GM04503 (cell line): ENCODE data around the gene NKAIN4.

Experiments
- DNase-seq: peaks from one replicate; pipeline ENCODE4 v3.0.0-alpha.2; 2012; ENCODE audit warnings: low read depth

NKAIN4 gene

DNA sequence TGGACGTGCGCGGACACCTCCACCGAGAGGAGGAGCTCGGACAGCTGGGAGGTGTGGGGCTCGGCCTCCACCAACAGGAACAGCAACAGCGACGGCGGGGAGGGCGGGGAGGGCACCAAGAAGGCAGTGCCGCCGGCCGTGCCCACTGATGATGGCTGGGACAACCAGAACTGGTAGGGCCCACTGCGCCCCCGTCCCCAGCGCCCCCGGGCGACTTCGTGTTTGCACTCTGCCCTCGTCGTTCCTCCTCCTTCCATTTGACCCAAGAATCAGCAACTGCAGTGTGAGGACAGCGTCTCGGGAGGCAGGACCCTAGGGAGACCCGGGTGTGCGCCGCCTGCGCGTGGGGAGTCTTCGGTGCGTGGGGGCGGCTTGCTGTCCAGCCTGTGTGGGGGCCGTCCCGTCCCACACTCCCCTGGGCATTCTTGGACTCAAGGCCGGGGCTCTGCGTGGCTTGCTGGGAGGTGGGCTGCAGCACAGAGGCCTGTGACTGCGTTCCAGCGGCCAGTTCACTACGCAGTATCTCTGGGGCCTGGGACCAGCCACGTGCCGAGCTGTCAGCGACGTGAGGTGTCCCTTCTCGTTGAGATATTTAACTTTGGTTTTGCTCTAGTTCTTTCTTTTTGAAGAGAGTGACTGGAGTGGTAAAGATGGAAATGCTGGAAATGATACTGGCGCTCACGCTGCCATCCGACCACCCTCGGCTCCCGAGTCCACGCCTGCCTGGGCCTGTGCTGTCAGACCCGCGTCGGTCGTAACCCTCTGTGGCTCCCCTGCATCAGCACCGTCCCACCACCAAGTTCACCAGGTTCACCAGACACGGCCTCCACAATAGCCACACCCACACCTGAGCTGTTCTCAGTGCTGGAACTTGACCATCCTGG lies 33.7 kb upstream of the NKAIN4 start:
- no peak for DNase-seq

DNA sequence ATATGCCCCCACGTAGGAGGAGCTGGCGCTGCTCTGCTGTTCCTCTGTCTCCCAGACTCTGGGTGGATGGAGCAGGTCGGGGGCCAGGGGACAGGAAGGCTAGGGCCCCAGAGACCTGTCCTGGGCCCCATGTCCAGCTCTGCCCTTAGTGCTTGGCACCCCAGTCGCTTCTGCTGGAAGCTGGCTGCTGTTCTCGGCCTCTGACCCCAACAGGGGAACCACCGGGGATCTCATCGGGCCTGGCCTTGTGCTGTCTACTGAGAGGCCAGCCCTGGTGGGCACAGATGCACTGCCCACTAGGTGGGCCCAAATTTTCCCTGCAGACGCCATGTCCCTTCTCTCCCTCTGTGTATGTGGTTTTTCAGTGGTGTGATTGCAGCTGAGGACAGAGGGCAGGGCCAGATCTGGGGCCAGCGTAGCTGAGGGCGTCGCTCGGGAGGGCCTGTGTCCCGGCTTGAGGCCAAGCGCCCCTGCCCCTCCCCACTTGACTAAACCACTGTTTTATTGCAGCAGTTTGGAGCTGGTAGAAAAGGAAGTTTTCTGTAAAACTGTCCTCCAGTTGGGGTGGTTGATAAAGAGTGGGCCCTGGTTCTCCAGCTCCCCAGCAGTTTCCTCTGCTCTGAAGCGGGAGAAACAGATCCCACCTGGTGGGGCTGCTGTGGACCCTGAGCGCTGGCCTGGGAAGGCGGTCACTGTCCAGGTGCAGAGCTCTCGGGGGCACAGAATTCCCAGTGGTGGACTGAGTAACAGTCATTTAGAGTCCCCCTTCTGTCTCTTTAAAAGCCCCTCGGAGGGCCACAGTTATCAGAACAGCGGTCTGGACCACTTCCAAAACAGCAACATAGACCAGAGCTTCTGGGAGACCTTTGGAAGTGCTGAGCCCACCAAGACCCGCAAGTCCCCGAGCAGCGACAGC lies 32.8 kb upstream of the NKAIN4 start:
- no peak for DNase-seq

DNA sequence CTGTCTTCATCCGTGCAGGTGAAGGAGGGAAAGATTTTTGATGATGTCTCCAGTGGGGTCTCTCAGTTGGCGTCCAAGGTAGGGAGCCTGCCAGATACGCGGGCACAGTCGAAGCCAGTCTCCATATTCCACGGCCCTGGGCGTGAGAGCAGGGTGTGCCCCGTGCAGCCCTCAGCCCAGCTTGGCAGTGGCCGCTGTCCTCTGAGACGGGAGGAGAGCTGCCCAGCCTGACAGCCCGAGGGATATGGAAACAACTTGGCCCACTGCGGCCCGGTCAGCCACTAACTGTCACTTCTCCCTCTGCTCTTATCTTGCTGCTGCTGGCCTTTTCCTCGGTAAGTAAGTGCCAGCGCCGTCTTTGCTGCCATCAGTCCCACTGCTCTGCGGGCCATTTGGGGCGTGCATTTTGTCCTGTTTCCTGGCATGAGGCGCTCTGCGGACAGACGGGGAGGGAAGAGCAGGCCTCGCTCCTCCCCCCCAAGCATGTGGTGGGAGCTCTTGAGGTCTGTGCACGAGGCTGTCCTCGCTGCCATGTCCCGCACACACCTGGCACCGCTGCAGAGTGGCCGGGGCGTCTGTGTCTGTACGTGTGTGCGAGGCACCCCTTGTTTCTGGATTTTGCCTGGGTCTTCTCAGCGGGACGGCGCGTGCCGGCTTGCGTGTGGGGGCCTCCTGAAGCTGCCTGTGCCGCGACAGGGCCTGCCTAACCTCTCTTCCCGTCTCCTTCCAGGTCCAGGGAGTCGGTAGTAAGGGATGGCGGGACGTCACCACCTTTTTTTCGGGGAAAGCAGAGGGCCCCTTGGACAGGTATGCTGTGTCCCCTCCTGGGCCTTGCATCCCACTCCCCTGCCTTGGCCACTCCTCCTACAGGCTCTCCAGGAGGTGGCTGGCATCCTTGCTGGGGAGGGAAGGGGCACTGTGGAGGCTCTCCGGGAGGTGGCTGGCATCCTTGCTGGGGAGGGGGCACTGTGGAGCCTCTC lies 31.7 kb upstream of the NKAIN4 start:
- no peak for DNase-seq

DNA sequence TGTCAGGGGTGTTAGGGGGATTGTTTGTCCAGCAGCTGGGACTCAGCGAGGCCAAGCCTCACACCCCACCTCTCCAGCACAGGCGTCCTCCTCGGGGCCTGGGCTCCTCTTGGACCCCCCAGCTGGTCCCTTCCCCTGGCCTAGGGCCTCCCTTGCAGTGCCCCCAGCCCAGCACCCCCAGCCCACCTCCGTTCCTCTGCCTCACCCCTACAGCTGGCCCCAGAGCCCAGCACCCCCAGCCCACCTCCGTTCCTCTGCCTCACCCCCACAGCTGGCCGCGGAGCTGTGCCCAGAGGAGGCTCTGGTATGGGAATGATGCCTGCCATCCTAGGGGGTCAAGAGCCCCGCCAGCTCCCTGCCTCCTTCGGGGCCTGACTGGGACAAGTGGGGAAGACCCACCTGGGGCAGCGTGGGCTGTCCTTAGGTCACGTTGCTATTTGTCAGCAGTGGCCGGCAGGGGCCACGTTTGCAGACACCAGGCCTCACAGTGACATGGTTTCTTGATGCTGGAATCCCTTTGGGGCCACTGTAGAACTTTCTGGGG lies 30.8 kb upstream of the NKAIN4 start:
- DNase-seq = no peak

DNA sequence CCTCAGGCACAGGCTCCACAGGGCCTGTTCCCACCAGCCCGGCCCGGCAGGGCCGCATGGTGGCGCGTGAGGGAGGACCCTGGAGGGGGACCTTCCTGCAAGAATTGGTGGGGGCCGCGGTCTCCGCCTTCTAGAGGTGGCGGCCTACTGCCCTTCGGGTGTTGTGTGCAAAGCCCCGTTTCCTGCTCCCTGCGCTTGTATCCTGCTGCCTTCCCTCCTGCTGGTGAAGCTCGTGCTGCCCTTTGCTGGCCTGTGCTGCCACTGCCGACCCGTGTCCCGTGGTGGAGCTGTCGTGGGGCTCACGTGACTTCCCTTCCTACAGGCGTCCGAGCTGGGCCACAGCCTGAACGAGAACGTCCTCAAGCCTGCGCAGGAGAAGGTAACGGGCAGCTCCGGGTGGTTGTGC lies 30.3 kb upstream of the NKAIN4 start:
- DNase-seq = no peak

DNA sequence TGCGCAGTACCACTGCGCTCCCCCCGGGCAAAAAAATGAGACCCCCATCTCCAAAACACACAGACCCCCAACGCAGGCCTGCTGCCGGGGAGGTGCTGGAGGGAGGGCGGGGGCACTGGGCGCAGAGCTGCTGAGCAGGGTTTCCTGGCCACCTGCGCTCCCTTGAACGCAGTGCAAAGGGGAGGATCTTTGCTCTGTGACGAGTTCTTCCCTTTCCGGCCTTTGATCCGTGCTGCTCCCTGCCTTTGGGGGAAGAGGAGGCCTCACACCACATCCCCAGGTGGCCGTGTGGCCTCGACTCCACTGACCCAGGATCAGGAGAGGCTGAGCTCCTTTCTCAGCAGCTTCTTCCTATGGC lies 29.8 kb upstream of the NKAIN4 start:
- no peak for DNase-seq

DNA sequence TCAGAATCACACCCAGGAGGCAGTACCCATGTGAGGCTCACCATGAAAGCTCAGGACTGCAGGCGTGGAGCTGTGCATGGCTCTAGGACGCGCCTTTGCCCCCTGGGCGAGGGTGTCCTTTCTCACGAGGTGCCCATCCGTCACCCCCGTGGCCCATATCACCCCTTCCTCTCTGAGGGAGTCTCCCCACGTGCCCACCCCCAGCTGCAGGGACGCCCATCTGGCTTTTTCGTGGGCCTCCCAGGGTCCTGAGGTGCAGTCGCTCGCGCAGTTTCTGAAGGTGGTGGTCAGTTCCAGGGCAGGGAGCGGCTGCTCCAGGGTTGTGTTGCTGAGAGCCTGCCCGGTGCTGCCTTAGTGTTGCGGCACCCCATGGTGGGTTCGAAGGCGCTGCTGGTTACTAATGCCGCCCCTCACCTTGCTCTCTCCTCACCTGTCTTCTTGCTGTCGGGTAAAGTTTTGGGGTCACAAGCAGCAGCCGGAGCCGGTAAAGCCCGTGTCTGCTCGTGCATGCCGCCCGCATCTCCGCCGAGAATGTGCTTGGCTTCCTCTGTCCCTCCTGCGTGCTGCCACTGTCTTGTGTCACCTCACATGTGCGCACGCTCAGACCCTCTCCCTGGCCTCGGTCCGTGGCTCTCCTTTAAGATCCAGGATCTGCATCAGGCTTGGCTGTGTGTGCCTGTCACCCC lies 29.3 kb upstream of the NKAIN4 start:
- DNase-seq = no peak

DNA sequence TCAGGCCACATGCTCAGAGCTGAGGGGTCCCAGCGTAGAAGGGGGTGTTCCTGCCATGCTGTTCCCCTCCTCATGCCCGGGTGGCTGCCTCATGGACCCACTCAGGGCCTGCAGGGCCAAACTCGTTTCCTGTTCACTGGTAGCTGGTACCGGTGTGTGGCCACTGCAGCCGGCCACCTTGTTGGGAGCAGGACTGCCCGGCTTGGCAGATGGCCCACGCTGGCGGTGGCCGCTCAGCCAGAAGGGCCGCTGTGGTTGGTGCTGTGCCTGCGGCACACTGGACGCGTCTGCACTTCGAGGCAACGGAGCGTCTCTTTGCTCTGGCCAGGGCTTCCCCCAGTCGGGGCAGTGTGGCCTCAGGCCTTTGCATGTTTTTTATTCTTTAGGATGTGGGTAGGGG lies 28.7 kb upstream of the NKAIN4 start:
- no peak for DNase-seq

DNA sequence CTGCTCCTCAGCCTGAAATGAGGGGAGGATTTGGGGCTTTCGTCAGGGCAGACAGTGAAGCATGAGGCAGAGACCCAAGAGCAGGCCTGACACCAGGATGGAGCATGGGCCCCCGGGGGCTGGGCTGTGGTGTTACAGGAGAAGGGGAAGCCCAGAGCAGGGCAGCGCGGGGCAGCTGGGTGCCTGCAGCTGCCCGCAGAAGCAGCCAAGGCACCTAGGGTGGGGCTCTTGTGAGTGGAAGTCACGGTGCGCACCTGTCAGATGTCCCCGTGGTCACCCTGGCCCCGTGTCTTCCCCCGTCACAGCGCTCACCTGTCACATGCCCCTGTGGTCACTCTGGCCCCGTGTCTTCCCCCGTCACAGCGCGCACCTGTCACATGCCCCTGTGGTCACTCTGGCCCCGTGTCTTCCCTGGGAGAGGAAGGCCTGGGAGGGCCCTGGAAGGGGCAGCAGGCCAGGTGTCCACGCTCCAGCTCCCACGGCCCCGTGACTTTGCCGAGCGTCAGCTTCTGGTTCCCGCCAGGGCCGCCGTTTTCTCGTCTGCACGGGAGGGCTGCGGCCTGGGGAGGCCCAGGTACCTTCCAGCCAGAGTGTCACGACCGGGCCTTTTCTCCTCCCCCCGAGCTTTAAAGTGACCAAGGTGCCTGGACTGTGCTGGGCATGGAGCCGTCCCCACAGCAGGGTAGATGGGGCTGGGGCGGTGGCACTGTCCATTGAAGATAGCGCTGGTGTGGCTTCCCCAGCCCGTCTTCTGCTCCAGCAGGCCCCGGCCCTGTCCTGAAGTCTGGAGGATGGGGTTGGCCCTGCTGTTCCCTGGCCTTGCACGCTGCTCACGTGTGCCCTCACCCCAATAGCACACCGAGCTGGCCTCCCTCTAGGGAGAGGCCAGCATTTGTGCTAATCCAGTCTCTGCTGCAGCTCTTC lies 27.7 kb upstream of the NKAIN4 start:
- DNase-seq = no peak

DNA sequence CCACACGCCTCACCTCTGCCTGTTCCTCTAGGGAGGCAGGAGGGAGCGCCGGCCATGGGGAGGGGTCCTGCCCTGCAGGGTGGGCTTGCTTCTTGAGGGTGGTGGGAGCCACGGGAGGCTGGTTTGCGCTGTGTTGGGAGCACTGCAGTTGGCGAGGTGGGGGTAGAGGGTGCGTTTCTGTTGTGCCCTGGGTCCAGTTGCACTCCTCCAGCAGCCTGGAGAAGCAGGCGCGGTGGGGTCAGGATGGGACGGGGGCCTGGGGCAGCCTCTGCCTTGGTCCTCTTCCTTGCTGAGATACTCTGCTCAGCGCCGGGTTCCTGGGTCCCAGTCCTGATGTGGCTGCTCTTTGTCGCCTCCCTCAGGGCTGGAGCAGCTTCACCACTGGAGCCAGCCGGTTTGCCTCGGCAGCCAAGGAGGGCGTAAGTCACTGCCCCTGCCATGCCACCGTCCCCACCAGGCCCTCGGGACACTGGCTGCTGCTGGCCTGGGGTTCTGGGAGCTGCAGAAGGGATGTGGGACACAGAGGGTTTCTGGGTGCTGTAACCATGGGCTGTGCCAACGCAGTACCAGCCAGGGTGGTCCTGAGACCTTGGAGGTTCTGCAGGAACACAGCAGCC lies 26.8 kb upstream of the NKAIN4 start:
- no peak for DNase-seq

DNA sequence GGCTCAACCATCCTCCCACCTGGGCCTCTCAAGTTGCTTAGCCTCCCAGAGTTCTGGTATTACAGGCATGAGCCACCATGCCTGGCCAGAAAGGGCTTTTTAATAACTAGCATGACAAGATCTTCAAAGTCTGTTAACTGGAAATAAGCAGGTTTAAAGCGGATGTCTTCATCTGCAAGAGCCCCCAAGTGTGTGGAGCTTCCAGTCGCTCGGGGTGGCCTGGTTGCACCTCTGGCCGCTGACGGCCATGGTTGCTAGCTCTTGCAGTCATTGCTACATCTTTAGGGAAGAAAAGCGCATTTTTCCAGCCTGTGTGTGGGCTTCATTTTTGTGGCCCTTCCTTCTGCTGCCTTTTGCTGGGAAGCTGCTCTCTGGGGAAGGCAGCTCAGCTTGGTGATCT lies 26.1 kb upstream of the NKAIN4 start:
- DNase-seq = no peak

DNA sequence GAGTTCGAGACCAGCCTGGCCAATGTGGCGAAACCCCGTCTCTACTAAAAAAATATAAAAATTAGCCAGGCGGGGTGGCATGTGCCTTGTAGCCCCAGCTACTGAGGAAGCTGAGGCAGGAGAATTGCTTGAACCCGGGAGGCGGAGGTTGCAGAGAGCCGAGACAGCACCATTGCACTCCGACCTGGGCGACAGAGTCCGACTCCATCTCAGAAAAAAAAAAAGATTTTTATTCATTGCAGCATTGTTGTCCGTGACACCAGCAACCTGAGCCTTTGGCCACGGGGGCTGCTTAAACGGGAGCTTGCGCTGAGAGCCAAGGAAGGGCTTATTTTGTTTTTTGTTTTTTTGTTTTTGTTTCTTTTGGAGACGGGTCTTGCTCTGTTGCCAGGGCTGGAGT lies 25.7 kb upstream of the NKAIN4 start:
- DNase-seq = no peak

DNA sequence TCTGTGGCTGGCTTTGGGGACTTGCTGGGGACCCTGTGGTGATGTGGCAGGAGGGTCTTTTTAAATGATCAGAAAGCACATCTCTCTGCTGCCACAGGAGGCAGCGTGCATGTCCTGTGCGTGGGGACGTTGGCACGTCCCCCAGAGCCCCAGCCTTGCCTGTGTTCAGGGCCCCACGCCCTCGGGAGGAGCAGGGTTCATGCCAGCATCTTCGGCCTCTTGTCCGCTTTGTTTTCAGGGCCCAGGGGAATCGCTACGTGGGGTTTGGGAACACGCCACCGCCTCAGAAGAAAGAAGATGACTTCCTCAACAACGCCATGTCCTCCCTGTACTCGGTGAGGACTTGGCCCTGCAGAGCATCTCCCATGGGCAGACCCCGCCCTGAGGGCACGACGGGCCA lies 24.4 kb upstream of the NKAIN4 start:
- no peak for DNase-seq

DNA sequence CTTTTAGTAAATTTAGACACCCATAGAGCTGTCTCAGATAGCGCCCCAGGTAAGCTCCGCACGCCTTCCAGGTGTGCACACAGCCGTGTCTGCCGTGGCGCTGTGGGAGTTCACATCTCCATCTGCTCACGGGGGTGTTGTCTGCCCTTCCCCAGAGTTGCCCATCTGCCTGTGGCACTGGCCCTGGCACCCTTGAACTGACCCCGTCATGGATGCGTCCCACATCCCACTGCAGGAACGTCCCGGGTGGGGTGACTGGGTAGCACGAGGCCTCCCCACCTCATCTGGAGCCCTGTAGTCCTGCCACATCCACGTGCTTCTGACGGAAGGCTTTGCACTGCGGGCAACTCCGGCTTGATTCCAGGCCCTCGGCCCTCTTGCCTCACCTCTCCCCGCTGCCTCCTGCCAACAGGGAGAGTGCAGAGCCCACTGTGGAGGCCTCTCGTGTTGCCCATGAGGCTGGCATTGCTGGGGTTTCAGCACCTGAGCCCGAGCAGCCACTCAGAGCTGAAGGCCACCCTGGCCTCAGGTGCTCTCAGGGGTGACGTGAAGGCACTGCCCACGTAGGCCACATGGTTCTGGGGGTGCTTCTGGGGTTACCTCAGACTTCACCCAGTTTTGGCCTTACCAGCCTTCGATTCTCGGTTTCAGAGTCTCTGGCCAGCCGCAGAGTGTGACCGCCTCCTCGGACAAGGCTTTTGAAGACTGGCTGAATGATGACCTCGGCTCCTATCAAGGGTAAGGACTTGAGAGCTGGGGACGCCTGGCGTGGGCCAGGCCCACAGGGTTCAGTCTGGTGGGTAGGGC lies 23.4 kb upstream of the NKAIN4 start:
- no peak for DNase-seq

DNA sequence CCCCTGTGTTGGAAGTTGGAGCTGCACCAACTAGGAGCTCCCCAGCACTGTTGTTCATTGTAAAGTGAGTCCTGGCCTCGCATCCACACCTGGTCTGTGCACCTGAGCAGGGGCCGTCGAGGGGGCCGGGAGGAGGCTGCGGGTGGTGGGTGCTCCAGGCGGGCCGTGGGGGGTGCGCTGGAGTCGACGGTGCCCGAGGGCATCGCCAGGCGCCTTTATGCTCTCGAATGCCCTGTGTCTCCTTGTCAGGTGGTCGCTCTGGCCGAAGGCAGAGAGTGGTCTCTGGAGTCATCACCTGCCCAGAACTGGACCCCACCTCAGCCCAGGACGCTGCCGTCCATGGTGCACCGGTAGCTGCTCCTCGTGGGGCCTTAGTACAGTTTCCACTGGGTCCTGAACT lies 22.7 kb upstream of the NKAIN4 start:
- no peak for DNase-seq

DNA sequence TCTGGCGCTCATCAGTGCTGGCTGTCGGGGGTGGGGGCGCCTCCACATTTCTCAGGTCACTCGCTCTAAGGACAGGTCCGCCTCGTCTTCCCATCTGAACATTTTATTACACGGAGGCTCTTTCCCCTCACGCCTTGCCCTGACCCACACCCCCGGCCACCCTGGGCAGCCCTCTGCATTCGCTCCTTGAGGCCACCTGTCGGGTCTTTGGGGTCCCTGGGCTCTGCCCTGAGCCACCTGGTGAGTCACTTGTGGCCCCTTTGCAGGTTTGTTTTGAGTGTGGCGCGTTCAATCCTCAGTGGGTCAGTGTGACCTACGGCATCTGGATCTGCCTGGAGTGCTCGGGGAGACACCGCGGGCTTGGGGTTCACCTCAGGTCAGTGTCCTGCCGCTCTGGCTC lies 21.6 kb upstream of the NKAIN4 start:
- no peak for DNase-seq

DNA sequence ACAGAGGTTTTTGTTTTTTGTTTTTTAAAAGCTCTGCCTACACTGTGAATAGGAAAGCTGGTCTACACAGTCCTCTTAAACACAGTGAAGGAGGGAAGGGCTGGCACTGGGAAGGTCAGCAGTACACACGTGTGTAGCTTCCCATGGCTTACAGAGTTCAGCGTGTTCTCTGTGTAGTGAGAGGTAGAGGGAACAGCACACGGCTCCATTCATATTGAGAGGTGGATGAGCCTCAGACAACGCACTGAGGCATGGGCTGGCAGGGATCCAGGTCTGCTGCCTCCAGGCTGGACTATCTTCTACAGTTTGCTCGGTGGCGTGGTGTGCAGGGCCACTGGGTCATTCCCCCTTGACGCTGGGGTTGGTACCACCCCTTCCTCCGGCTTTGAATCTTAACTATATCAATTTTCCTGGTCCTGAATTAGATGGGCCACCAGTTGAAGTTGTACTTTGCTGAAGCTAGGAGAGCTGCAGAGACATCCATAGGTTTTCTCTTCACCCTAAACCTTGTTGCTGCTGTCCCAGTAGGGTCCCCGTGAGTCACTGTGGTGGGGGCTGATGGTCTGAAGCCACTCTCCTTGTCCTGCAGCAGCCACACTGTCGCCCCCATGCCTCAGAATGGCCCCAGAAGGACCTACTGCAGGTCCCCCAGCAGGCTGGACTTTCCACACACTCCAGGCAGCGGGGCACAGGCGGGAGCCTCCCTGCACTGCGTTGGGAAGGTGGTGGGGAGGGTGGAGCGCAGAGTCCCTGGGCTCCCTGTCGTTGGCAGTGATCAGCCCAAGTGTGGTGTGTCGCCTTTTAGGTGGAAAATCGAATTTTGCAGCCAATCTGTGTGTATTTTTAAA lies 20.3 kb upstream of the NKAIN4 start:
- no peak for DNase-seq
